Measurements from ENCODE around the gene SLC22A15.

- TF ChIP-seq CTCF (IDR thresholded peaks at IDR 0.05): no peak
- TF ChIP-seq POLR2AphosphoS5 (IDR thresholded peaks at IDR 0.05): no peak
Measured at GRCh38 chr1:116104667-116105066, 128.4 kb downstream of the SLC22A15 start.

Data from esophagus muscularis mucosa (tissue), 3 donors.